ENCODE results near the gene TPST1. TPM values are rescaled to one million over a fixed set of nuclear protein-coding genes. Genes with fewer than 3 reads are reported as not detected.
"Not testable (repeated sequence)": the region's sequence is repeated elsewhere in the genome, so short reads cannot be mapped to it uniquely, and the experiment has no call there.

The TPST1 gene
- total and polyA plus RNA-seq, 12 donors: 2.0 to 7.3 (median 4.7) TPM

- peaks cover 0 to 15% (median 0%) of the 10 kb centered on the region in 11 donors for H3K9me3 ChIP-seq
- ATAC-seq; H3K4me3 ChIP-seq; intact Hi-C loops (cut with DNase I); H3K27ac ChIP-seq; H3K27me3 ChIP-seq; DNase-seq; H3K4me1 ChIP-seq: not testable (repeated sequence)
- WGBS, 2 donors: 86 to 87% methylated on average over 5 of the region's 5 CpGs
- peaks cover 0 to 51% (median 4%) of the 10 kb centered on the region in 9 donors for H3K36me3 ChIP-seq
Measured at GRCh38 chr7:66398841-66399240, 193.7 kb downstream of the TPST1 start.

GRCh38 chr7:66399566-66399965, 194.4 kb downstream of the TPST1 start:
- H3K4me1 ChIP-seq: no peaks in the 10 kb centered on the region
- H3K9me3 ChIP-seq: peaks cover 0 to 15% (median 0%) of the 10 kb centered on the region in 11 donors
- no peak overlapping the region for H3K27ac ChIP-seq
- no peaks in the 10 kb centered on the region for H3K27me3 ChIP-seq
- no peak overlapping the region for H3K4me3 ChIP-seq
- no peak for TF ChIP-seq CTCF (IDR thresholded peaks at IDR 0.05)
- ATAC-seq (no peak), DNase-seq (no peak)
- H3K36me3 ChIP-seq: peaks cover 0 to 52% (median 4%) of the 10 kb centered on the region in 9 donors
- intact Hi-C loops (cut with DNase I): no loop called here

GRCh38 chr7:66400400-66400799, 195.3 kb downstream of the TPST1 start:
- H3K4me3 ChIP-seq: no peak overlapping the region
- DNase-seq (no peak), ATAC-seq (no peak)
- no peaks in the 10 kb centered on the region for H3K4me1 ChIP-seq
- H3K36me3 ChIP-seq: peaks cover 0 to 51% (median 4%) of the 10 kb centered on the region in 9 donors
- no peak for TF ChIP-seq CTCF (IDR thresholded peaks at IDR 0.05)
- intact Hi-C loops (cut with DNase I): no loop called here
- no peaks in the 10 kb centered on the region for H3K27me3 ChIP-seq
- 88 to 93% methylated on average over 3 of the region's 3 CpGs for WGBS, 2 donors
- H3K9me3 ChIP-seq: peaks cover 0 to 15% (median 0%) of the 10 kb centered on the region in 11 donors
- no peak overlapping the region for H3K27ac ChIP-seq

- ATAC-seq: not testable (repeated sequence)
Measured at GRCh38 chr7:66401126-66401525, 196.0 kb downstream of the TPST1 start.

GRCh38 chr7:66401932-66402331, 196.8 kb downstream of the TPST1 start:
- not testable (repeated sequence) for ATAC-seq

More at GRCh38 chr7:66401126-66401525, 196.0 kb downstream of the TPST1 start:
- H3K4me3 ChIP-seq; intact Hi-C loops (cut with DNase I); DNase-seq; H3K4me1 ChIP-seq; H3K27ac ChIP-seq; H3K27me3 ChIP-seq: not testable (repeated sequence)
- 95 to 97% methylated on average over 4 of the region's 4 CpGs for WGBS, 2 donors
- H3K36me3 ChIP-seq: peaks cover 0 to 57% (median 4%) of the 10 kb centered on the region in 9 donors
- peaks cover 0 to 15% (median 0%) of the 10 kb centered on the region in 11 donors for H3K9me3 ChIP-seq

GRCh38 chr7:66403564-66403963, 198.4 kb downstream of the TPST1 start:
- Histone ChIP-seq H3K27me3 (no peaks in the 10 kb centered on the region), H3K27ac (no peak overlapping the region), H3K9me3 (peaks cover 0 to 15% (median 0%) of the 10 kb centered on the region in 11 donors), H3K4me3 (no peak overlapping the region), H3K36me3 (peaks cover 0 to 71% (median 9%) of the 10 kb centered on the region in 9 donors), H3K4me1 (no peaks in the 10 kb centered on the region)
- 93 to 96% methylated on average over 4 of the region's 4 CpGs for WGBS, 2 donors
- ATAC-seq (no peak), DNase-seq (no peak)
- intact Hi-C loops (cut with DNase I): no loop called here
- no peak for TF ChIP-seq CTCF (IDR thresholded peaks at IDR 0.05)

More at GRCh38 chr7:66401932-66402331, 196.8 kb downstream of the TPST1 start:
- H3K9me3 ChIP-seq: peaks cover 0 to 15% (median 0%) of the 10 kb centered on the region in 11 donors
- intact Hi-C loops (cut with DNase I); H3K27ac ChIP-seq; H3K27me3 ChIP-seq; H3K4me1 ChIP-seq; H3K4me3 ChIP-seq; DNase-seq: not testable (repeated sequence)
- 95 to 97% methylated on average over 3 of the region's 3 CpGs for WGBS, 2 donors
- H3K36me3 ChIP-seq: peaks cover 0 to 63% (median 4%) of the 10 kb centered on the region in 9 donors
